Measurements from ENCODE around the gene DUSP12.
A peak's percentile ranks its signal among the peaks of the same experiment; 100 is the strongest.

Gene DUSP12

GRCh38 chr1:161727256-161727924 is 22.2 kb upstream of the DUSP12 start:
- peak in 1 of 2 donors; percentile 18 for DNase-seq (ENCODE audit: low read depth in 2 of 2)

- no peak for DNase-seq (ENCODE audit: low read depth in 2 of 2)
These were observed 21.0 kb upstream of the DUSP12 start for GRCh38 chr1:161728376-161729226.

- peak in 1 of 2 donors; percentile 18 for DNase-seq (ENCODE audit: low read depth in 2 of 2)
These were observed 19.5 kb upstream of the DUSP12 start for GRCh38 chr1:161730050-161730564.

- no peak for DNase-seq (ENCODE audit: low read depth in 2 of 2)
These were observed 18.3 kb upstream of the DUSP12 start for GRCh38 chr1:161731241-161731640.

- no peak for DNase-seq (ENCODE audit: low read depth in 2 of 2)
These were observed 17.4 kb upstream of the DUSP12 start for GRCh38 chr1:161731981-161732718.

- no peak for DNase-seq (ENCODE audit: low read depth in 2 of 2)
These were observed 16.1 kb upstream of the DUSP12 start for GRCh38 chr1:161733526-161733925.

- DNase-seq (ENCODE audit: low read depth in 2 of 2), result no peak
These were observed 13.7 kb upstream of the DUSP12 start for GRCh38 chr1:161735837-161736236.

- no peak for DNase-seq (ENCODE audit: low read depth in 2 of 2)
These were observed 13.1 kb upstream of the DUSP12 start for GRCh38 chr1:161736335-161736969.

GRCh38 chr1:161737625-161738024 is 12.0 kb upstream of the DUSP12 start:
- no peak for DNase-seq (ENCODE audit: low read depth in 2 of 2)

- no peak for DNase-seq (ENCODE audit: low read depth in 2 of 2)
These were observed 10.8 kb upstream of the DUSP12 start for GRCh38 chr1:161738627-161739287.

GRCh38 chr1:161739865-161740566 is 9.6 kb upstream of the DUSP12 start:
- DNase-seq (ENCODE audit: low read depth in 2 of 2), result no peak

GRCh38 chr1:161740921-161741320 is 8.7 kb upstream of the DUSP12 start:
- no peak for DNase-seq (ENCODE audit: low read depth in 2 of 2)

- no peak for DNase-seq (ENCODE audit: low read depth in 2 of 2)
These were observed 6.4 kb upstream of the DUSP12 start for GRCh38 chr1:161743231-161743630.

GRCh38 chr1:161747801-161748200 is 1.8 kb upstream of the DUSP12 start:
- no peak for DNase-seq (ENCODE audit: low read depth in 2 of 2)

- peak in 1 of 2 donors; percentile 48 for DNase-seq (ENCODE audit: low read depth in 2 of 2)
These were observed 14.0 kb downstream of the DUSP12 start for GRCh38 chr1:161763522-161764098.

GRCh38 chr1:161766102-161766981 is 16.8 kb downstream of the DUSP12 start, which contains the start of gene ATF6:
ATF6 (plus strand) TSS chr1:161766320; CDS start chr1:161766361, 41 bp downstream.
- DNase-seq (ENCODE audit: low read depth in 2 of 2), result peak; percentile 63 to 73

GRCh38 chr1:161768461-161768860 is 18.9 kb downstream of the DUSP12 start:
- no peak for DNase-seq (ENCODE audit: low read depth in 2 of 2)

GRCh38 chr1:161768986-161769672 is 19.5 kb downstream of the DUSP12 start:
- DNase-seq (ENCODE audit: low read depth in 2 of 2), result no peak

All from stimulated activated CD4-positive, alpha-beta T cell treated with anti-CD3 and anti-CD28 coated beads, Interleukin-1b, Interleukin-23, amount 100 ng/mL, for 4 hours (primary cell).